HepG2 (cell line): Measurements from ENCODE around the gene RAD9A. TPM values are rescaled to one million over a fixed set of nuclear protein-coding genes. Genes with fewer than 3 reads are reported as not detected.
A peak's percentile ranks its signal among the peaks of the same experiment; 100 is the strongest.

Source experiments
- ATF7-NPFF ChIP-seq: sonication (generic); formaldehyde crosslinking; IDR thresholded peaks from 2 replicates; pipeline ENCODE4 v1.8.1; 2023; ENCODE audit warnings: mild to moderate bottlenecking, low read depth, missing genetic modification reagents, moderate library complexity
- CCDC6 ChIP-seq: sonication (generic); formaldehyde crosslinking; IDR thresholded peaks from 2 replicates; pipeline ENCODE4 v1.8.1; 2022; ENCODE audit warnings: mild to moderate bottlenecking, missing genetic modification reagents, moderate library complexity
- FOSL2 ChIP-seq: sonication (generic); formaldehyde crosslinking; IDR thresholded peaks from 2 replicates; pipeline ENCODE4 v1.4.0; 2020; ENCODE audit warnings: missing genetic modification reagents
- FOXA1 ChIP-seq, 2 experiments: fragments of 450-650 bp in 1 of 2; sonication (generic) in 1 of 2; formaldehyde crosslinking in 1 of 2; IDR thresholded peaks; 2 replicates each; pipeline versions ENCODE4 v1.4.0 to v1.6.1; 2016 to 2020; ENCODE audit warnings: missing genetic modification reagents in 1 of 2
- GTF3A ChIP-seq: sonication (generic); formaldehyde crosslinking; conservative IDR thresholded peaks from 2 replicates; pipeline ENCODE4 v1.4.0; 2020; ENCODE audit warnings: mild to moderate bottlenecking, missing genetic modification reagents
- MTA1 ChIP-seq: sonication (generic); formaldehyde crosslinking; IDR thresholded peaks from 2 replicates; pipeline ENCODE4 v1.4.0; 2020; ENCODE audit warnings: missing genetic modification reagents, mild to moderate bottlenecking, borderline replicate concordance
- NFE2L2 ChIP-seq: fragments of 150-350 bp; IDR thresholded peaks from 2 replicates; pipeline ENCODE4 v1.6.1; 2014; ENCODE audit warnings: low read length
- SP5 ChIP-seq: IDR thresholded peaks from 2 replicates; pipeline ENCODE4 v1.6.1; 2016; ENCODE audit warnings: low read depth, borderline replicate concordance
- ZBTB26 ChIP-seq: IDR thresholded peaks from 2 replicates; pipeline ENCODE4 v1.6.1; 2016; ENCODE audit warnings: missing compliant biosample characterization, missing genetic modification reagents, borderline replicate concordance
- ZNF143 ChIP-seq: sonication (generic); formaldehyde crosslinking; IDR thresholded peaks from 2 replicates; pipeline ENCODE4 v1.4.0; 2020; ENCODE audit warnings: missing genetic modification reagents
- ZNF605 ChIP-seq: sonication (generic); formaldehyde crosslinking; IDR thresholded peaks from 2 replicates; pipeline ENCODE4 v1.8.0; 2022; ENCODE audit warnings: mild to moderate bottlenecking, missing genetic modification reagents
- ZNF775 ChIP-seq: sonication (generic); formaldehyde crosslinking; IDR thresholded peaks from 2 replicates; pipeline ENCODE4 v1.4.0; 2020; ENCODE audit warnings: missing genetic modification reagents, mild to moderate bottlenecking, moderate library complexity, borderline replicate concordance
- ZNF816 ChIP-seq: sonication (generic); formaldehyde crosslinking; IDR thresholded peaks from 2 replicates; pipeline ENCODE4 v1.8.0; 2022; ENCODE audit warnings: missing genetic modification reagents, mild to moderate bottlenecking, borderline replicate concordance
- ZNF83 ChIP-seq: sonication (generic); formaldehyde crosslinking; IDR thresholded peaks from 2 replicates; pipeline ENCODE4 v1.4.0; 2020; ENCODE audit warnings: missing genetic modification reagents, mild to moderate bottlenecking, borderline replicate concordance
- polyA plus RNA-seq, 8 experiments: library from polyadenylated mRNA; depleted of rRNA in 3 of 8; stranded (reverse) in 7 of 8; unstranded in 1 of 8; fragments of >200 nt; fragmentation: Illumina TruSeq in 4 of 8; extraction: Trizol in 4 of 8; gene quantifications; 2 replicates each; pipeline versions ENCODE4 v1.2.1 to v1.2.3, GENCODE V29; 2011 to 2016; ENCODE audit warnings: low read depth in 4 of 8, missing spikeins in 1 of 8, mixed read lengths in 1 of 8; ENCODE audit not compliant: insufficient read depth in 1 of 8
- total RNA-seq, 5 experiments: library from RNA; depleted of rRNA; stranded (reverse); fragments of >200 nt; fragmentation: Illumina TruSeq; extraction: Trizol; gene quantifications; 2 replicates each; pipeline ENCODE4 v1.2.3, GENCODE V29; 2016; ENCODE audit warnings: low read depth in 1 of 5
- TF ChIP-seq, protein P1 (sequence below): sonication (generic); formaldehyde crosslinking; IDR thresholded peaks from one replicate; pipeline ENCODE4 v1.5.1; 2020; ENCODE audit warnings: mild to moderate bottlenecking, missing genetic modification reagents; ENCODE audit errors: not compliant biosample characterization

RAD9A gene
- total and polyA plus RNA-seq, 2 of the 13 experiments (the other 11 are each of a cell fraction or from before 2014, with no cell fraction given): 10.1 to 15.7 TPM

GRCh38 chr11:67416416-67417335 lies 24.9 kb downstream of the RAD9A start (continued):
- TF ChIP-seq ZNF83 (no peak), ZNF605 (CRISPR knock-in tag) (0 out of 2 replicates have a peak, but pooled peaks have one; percentile 31), CCDC6 (CRISPR knock-in tag) (no peak), ZBTB26 (no peak), SP5 (CRISPR knock-in tag) (peak; percentile 14; the same call in 1 of the 2 replicates), GTF3A (CRISPR knock-in tag) (no peak), MTA1 (CRISPR knock-in tag) (no peak), NFE2L2 (no peak), FOXA1 (IDR thresholded peaks at IDR 0.05) (no peak), FOXA1 (CRISPR knock-in tag; IDR thresholded peaks at IDR 0.05) (peak; percentile 53; the same call in 1 of the 2 replicates), ZNF775 (CRISPR knock-in tag) (no peak), ZNF816 (CRISPR knock-in tag) (no peak), FOSL2 (no peak), ZNF143 (CRISPR knock-in tag) (no peak), ATF7-NPFF (CRISPR knock-in tag) (no peak)
- TF ChIP-seq, protein P1, sequence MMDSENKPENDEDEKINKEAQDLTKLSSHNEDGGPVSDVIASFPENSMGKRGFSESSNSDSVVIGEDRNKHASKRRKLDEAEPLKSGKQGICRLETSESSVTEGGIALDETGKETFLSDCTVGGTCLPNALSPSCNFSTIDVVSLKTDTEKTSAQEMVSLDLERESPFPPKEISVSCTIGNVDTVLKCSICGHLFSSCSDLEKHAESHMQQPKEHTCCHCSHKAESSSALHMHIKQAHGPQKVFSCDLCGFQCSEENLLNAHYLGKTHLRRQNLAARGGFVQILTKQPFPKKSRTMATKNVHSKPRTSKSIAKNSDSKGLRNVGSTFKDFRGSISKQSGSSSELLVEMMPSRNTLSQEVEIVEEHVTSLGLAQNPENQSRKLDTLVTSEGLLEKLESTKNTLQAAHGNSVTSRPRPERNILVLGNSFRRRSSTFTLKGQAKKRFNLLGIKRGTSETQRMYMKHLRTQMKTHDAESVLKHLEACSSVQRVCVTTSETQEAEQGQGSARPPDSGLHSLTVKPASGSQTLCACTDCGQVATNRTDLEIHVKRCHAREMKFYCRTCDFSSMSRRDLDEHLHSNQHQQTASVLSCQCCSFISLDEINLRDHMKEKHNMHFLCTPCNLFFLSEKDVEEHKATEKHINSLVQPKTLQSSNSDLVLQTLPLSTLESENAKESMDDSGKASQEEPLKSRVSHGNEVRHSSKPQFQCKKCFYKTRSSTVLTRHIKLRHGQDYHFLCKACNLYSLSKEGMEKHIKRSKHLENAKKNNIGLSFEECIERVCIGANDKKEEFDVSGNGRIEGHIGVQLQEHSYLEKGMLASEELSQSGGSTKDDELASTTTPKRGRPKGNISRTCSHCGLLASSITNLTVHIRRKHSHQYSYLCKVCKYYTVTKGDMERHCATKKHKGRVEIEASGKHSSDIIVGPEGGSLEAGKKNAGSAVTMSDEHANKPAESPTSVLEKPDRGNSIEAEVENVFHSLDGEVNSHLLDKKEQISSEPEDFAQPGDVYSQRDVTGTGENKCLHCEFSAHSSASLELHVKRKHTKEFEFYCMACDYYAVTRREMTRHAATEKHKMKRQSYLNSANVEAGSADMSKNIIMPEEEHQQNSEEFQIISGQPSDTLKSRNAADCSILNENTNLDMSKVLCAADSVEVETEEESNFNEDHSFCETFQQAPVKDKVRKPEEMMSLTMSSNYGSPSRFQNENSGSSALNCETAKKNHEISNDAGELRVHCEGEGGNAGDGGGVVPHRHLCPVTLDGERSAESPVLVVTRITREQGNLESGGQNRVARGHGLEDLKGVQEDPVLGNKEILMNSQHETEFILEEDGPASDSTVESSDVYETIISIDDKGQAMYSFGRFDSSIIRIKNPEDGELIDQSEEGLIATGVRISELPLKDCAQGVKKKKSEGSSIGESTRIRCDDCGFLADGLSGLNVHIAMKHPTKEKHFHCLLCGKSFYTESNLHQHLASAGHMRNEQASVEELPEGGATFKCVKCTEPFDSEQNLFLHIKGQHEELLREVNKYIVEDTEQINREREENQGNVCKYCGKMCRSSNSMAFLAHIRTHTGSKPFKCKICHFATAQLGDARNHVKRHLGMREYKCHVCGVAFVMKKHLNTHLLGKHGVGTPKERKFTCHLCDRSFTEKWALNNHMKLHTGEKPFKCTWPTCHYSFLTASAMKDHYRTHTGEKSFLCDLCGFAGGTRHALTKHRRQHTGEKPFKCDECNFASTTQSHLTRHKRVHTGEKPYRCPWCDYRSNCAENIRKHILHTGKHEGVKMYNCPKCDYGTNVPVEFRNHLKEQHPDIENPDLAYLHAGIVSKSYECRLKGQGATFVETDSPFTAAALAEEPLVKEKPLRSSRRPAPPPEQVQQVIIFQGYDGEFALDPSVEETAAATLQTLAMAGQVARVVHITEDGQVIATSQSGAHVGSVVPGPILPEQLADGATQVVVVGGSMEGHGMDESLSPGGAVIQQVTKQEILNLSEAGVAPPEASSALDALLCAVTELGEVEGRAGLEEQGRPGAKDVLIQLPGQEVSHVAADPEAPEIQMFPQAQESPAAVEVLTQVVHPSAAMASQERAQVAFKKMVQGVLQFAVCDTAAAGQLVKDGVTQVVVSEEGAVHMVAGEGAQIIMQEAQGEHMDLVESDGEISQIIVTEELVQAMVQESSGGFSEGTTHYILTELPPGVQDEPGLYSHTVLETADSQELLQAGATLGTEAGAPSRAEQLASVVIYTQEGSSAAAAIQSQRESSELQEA (CRISPR knock-in tag): no peak
